Measurements from ENCODE around the gene IGIP.
"Not testable (repeated sequence)": the region's sequence is repeated elsewhere in the genome, so short reads cannot be mapped to it uniquely, and the experiment has no call there.

The IGIP gene

GRCh38 chr5:140142856-140143255 is 17.1 kb downstream of the IGIP start:
- no peak for DNase-seq

- no peak for DNase-seq
These were observed 18.0 kb downstream of the IGIP start for GRCh38 chr5:140143521-140144258.

- DNase-seq: no peak
These were observed 19.5 kb downstream of the IGIP start for GRCh38 chr5:140145256-140145655.

GRCh38 chr5:140145818-140146522 is 20.2 kb downstream of the IGIP start:
- peak; percentile 15 to 56 (median 31) for DNase-seq

GRCh38 chr5:140146523-140146842 is 20.7 kb downstream of the IGIP start:
- DNase-seq: no peak

- no peak for DNase-seq
These were observed 21.7 kb downstream of the IGIP start for GRCh38 chr5:140147460-140147859.

- no peak for DNase-seq
These were observed 22.8 kb downstream of the IGIP start for GRCh38 chr5:140148508-140148907.

- no peak for DNase-seq
These were observed 24.5 kb downstream of the IGIP start for GRCh38 chr5:140150201-140150600.

GRCh38 chr5:140151144-140152021 is 25.6 kb downstream of the IGIP start:
- no peak for DNase-seq

GRCh38 chr5:140152022-140152999 is 26.6 kb downstream of the IGIP start:
- DNase-seq: no peak

GRCh38 chr5:140153255-140153654 is 27.5 kb downstream of the IGIP start:
- no peak for DNase-seq

GRCh38 chr5:140153905-140154304 is 28.2 kb downstream of the IGIP start:
- no peak for DNase-seq

GRCh38 chr5:140154710-140155381 is 29.1 kb downstream of the IGIP start:
- DNase-seq: not testable (repeated sequence)

GRCh38 chr5:140157032-140157781 is 31.5 kb downstream of the IGIP start:
- DNase-seq: peak; percentile 65 to 86 (median 76)

GRCh38 chr5:140159014-140159927 is 33.5 kb downstream of the IGIP start:
- no peak for DNase-seq

- no peak for DNase-seq
These were observed 36.5 kb downstream of the IGIP start for GRCh38 chr5:140162275-140162674.

GRCh38 chr5:140162781-140163180 is 37.0 kb downstream of the IGIP start:
- no peak for DNase-seq

GRCh38 chr5:140165101-140165922 is 39.6 kb downstream of the IGIP start:
- no peak for DNase-seq

- DNase-seq: no peak
These were observed 40.2 kb downstream of the IGIP start for GRCh38 chr5:140165923-140166270.
